GM12878 (cell line): ENCODE results near the gene ARFIP1.

Experiments used
- BCLAF1 ChIP-seq: fragments of 450-650 bp; IDR thresholded peaks from 2 replicates; pipeline ENCODE4 v1.6.1; 2017; ENCODE audit warnings: antibody characterized with exemption, mild to moderate bottlenecking, moderate library complexity
- CTCF ChIP-seq, 3 experiments: IDR thresholded peaks in 2 of 3; conservative IDR thresholded peaks in 1 of 3; 2 replicates each; pipeline ENCODE4 v1.5.1; 2011; ENCODE audit warnings: low read depth in 3 of 3, low read length in 3 of 3, mild to moderate bottlenecking in 3 of 3, control low read depth in 2 of 3, moderate library complexity in 2 of 3, inconsistent platforms in 1 of 3, mixed read lengths in 1 of 3; ENCODE audit not compliant: control insufficient read depth in 2 of 3, insufficient read depth in 1 of 3; ENCODE audit errors: extremely low read depth in 1 of 3
- ETV6 ChIP-seq, 2 experiments: fragments of 450-650 bp in 1 of 2; IDR thresholded peaks in 1 of 2; conservative IDR thresholded peaks in 1 of 2; 2 replicates each; pipeline ENCODE4 v1.6.1; 2014; ENCODE audit warnings: antibody characterized with exemption in 1 of 2, borderline replicate concordance in 1 of 2, low read depth in 1 of 2, mild to moderate bottlenecking in 1 of 2, moderate library complexity in 1 of 2
- EZH2 ChIP-seq: IDR thresholded peaks from 2 replicates; pipeline ENCODE4 v1.6.1; 2012; ENCODE audit warnings: low read depth, mild to moderate bottlenecking, control low read depth, inconsistent platforms, low read length, borderline replicate concordance; ENCODE audit not compliant: control insufficient read depth
- HDAC2 ChIP-seq: fragments of 200-600 bp; sonication (generic); IDR thresholded peaks from 2 replicates; pipeline ENCODE4 v1.6.1; 2017
- NR2C2 ChIP-seq: IDR thresholded peaks from 2 replicates; pipeline ENCODE4 v1.6.1; 2011; ENCODE audit warnings: borderline replicate concordance, low read depth; ENCODE audit not compliant: control insufficient read depth, insufficient read length
- RCOR1 ChIP-seq: conservative IDR thresholded peaks from 2 replicates; pipeline ENCODE4 v1.6.1; 2012; ENCODE audit warnings: low read depth, low read length, improper control_type of control experiment
- REST ChIP-seq: IDR thresholded peaks from 2 replicates; pipeline ENCODE4 v1.6.1; 2012; ENCODE audit warnings: mild to moderate bottlenecking, low read depth, low read length
- SP1 ChIP-seq: IDR thresholded peaks from one replicate; pipeline ENCODE4 v1.6.1; 2011; ENCODE audit warnings: low read depth, low read length
- ZBTB40 ChIP-seq: fragments of 450-650 bp; IDR thresholded peaks from 2 replicates; pipeline ENCODE4 v1.6.1; 2016; ENCODE audit warnings: mild to moderate bottlenecking, moderate library complexity, borderline replicate concordance

- no peak for TF ChIP-seq ETV6 (conservative IDR thresholded peaks at IDR 0.05 in 1 of 2, IDR thresholded peaks at IDR 0.05 in 1 of 2; ENCODE audit: borderline replicate concordance in 1 of 2, low read depth in 1 of 2)
- TF ChIP-seq CTCF (IDR thresholded peaks at IDR 0.05 in 2 of 3, conservative IDR thresholded peaks at IDR 0.05 in 1 of 3; ENCODE audit: control insufficient read depth in 2 of 3, extremely low read depth in 1 of 3, insufficient read depth in 1 of 3, low read depth in 3 of 3, low read length in 3 of 3), result no peak
- TF ChIP-seq SP1, result no peak
- no peak for TF ChIP-seq BCLAF1
- TF ChIP-seq HDAC2, result no peak
- no peak for TF ChIP-seq ZBTB40
- no peak for TF ChIP-seq REST
- TF ChIP-seq RCOR1, result no peak
- no peak for TF ChIP-seq NR2C2
- TF ChIP-seq EZH2, result no peak
Measured at GRCh38 chr4:152901205-152901604, 121.5 kb downstream of the ARFIP1 start.
